ENCODE measurements around the gene INCA1. TPM values are rescaled to one million over a fixed set of nuclear protein-coding genes. Genes with fewer than 3 reads are reported as not detected.
A peak's percentile ranks its signal among the peaks of the same experiment; 100 is the strongest.

Gene INCA1
- total RNA-seq, 1 experiment from 2014 or later = 1.3 TPM

GRCh38 chr17:4938688-4939545 is 58.4 kb downstream of the INCA1 start:
- Histone ChIP-seq H2BK120ac (ENCODE audit: low read depth, low read length, poor library complexity, severe bottlenecking) (no peak overlapping the region), H3K9ac (ENCODE audit: extremely low read depth, insufficient read length, low read length) (peak overlapping the region; percentile 71), H3K18ac (ENCODE audit: insufficient read length, low read depth, low read length) (no peak overlapping the region), H3K4me2 (ENCODE audit: insufficient read depth, insufficient read length, low read length) (peak overlapping the region; percentile 80), H3K27me3 (ENCODE audit: insufficient read depth, low read length) (no peaks in the 10 kb centered on the region), H2AFZ (ENCODE audit: low read length) (no peak overlapping the region), H2BK20ac (ENCODE audit: low read depth, low read length, poor library complexity, severe bottlenecking) (no peak overlapping the region), H2AK5ac (ENCODE audit: insufficient read length, low read length) (no peak overlapping the region), H3K23ac (ENCODE audit: insufficient read length, low read depth, low read length) (no peak overlapping the region), H2BK15ac (ENCODE audit: low read depth, low read length) (no peak overlapping the region), H3K4me1 (ENCODE audit: insufficient read depth, low read length) (no peaks in the 10 kb centered on the region), H3T11ph (ENCODE audit: low read length) (no peak overlapping the region), H2BK12ac (ENCODE audit: insufficient read length, low read depth, low read length) (no peak overlapping the region), H3K79me1 (ENCODE audit: insufficient read depth, low read depth, low read length, poor library complexity, severe bottlenecking) (peaks cover 5% of the 10 kb centered on the region), H2BK5ac (ENCODE audit: insufficient read length, low read length) (no peak overlapping the region), H4K20me1 (ENCODE audit: control insufficient read depth, insufficient read depth, insufficient read length) (peaks cover 7% of the 10 kb centered on the region), H3K14ac (ENCODE audit: insufficient read depth, low read length) (peak overlapping the region; percentile 91), H3K4ac (ENCODE audit: low read depth, low read length) (no peak overlapping the region), H4K5ac (ENCODE audit: insufficient read length, low read depth, low read length) (no peak overlapping the region), H3K79me2 (ENCODE audit: insufficient read depth, low read length) (peaks cover 6% of the 10 kb centered on the region; the same call in 1 of the 2 replicates), H4K91ac (ENCODE audit: insufficient read length, low read depth, low read length) (no peak overlapping the region), H3K56ac (ENCODE audit: insufficient read length, low read depth, low read length) (no peak overlapping the region), H4K8ac (replicated peaks; ENCODE audit: insufficient read length, low read depth, low read length) (no peak overlapping the region), H3K9me3 (ENCODE audit: control insufficient read depth, low read depth, low read length) (no peaks in the 10 kb centered on the region), H3K27ac (ENCODE audit: insufficient read length, low read depth, low read length) (peak overlapping the region; percentile 81), H3K23me2 (ENCODE audit: insufficient read length, low read depth, low read length, poor library complexity, severe bottlenecking) (peaks cover 17% of the 10 kb centered on the region)
- Mint-ChIP-seq H3K27me3 (ENCODE audit: low read depth) (peaks cover 1% of the 10 kb centered on the region), H3K9me3 (no peaks in the 10 kb centered on the region; a peak in 1 of 5 replicates), H3K36me3 (ENCODE audit: insufficient read depth in 1 of 3, low read depth in 3 of 3) (peaks cover 27 to 65% (median 48%) of the 10 kb centered on the region in 3 experiments), H3K4me3 (peak overlapping the region; percentile 95 to 98), H3K27ac (peak overlapping the region; percentile 91 to 100 (median 97)), H3K4me1 (peaks cover 25 to 35% of the 10 kb centered on the region in 2 experiments)
- peak; percentile 28 for DNase-seq
- no CpG with 5 or more reads among the region's 19 CpGs for WGBS (ENCODE audit: extremely low coverage, insufficient read length, low lambda C conversion rate)
- no peak for TF ChIP-seq CTCF (conservative IDR thresholded peaks at IDR 0.05)

Small RNA genes within 50 kb of the gene (microRNA-seq; reads per million reads assigned to microRNA genes)
- gene MIR6864 (ENCODE audit: borderline microRNAs expressed) (not detected), gene MIR6865 (ENCODE audit: borderline microRNAs expressed) (not detected)

Other genes with a start within 250 kb of the INCA1 start
- not detected in 2 replicates for gene TM4SF5, start 225.6 kb downstream of the INCA1 start, total RNA-seq (2021)
- gene VMO1, start 211.2 kb downstream of the INCA1 start, total RNA-seq (2021) = 0.31 TPM in 1 of 2 replicates, not detected in the other
- not detected in 2 replicates for gene GLTPD2, start 208.6 kb downstream of the INCA1 start, total RNA-seq (2021)
- gene PSMB6, start 201.4 kb downstream of the INCA1 start, total RNA-seq (2021) = 244 and 247 TPM in 2 replicates
- gene PLD2, start 190.4 kb downstream of the INCA1 start, total RNA-seq (2021) = 63.3 and 66.6 TPM in 2 replicates
- 64.3 and 68.8 TPM in 2 replicates for gene MINK1, start 164.2 kb downstream of the INCA1 start, total RNA-seq (2021)
- gene C17orf107, start 98.0 kb downstream of the INCA1 start, total RNA-seq (2021) = 4.0 and 4.4 TPM in 2 replicates
- 0.31 and 0.61 TPM in 2 replicates for gene CHRNE, start 94.4 kb downstream of the INCA1 start, total RNA-seq (2021)
- not detected in 2 replicates for gene GP1BA, start 65.2 kb downstream of the INCA1 start, total RNA-seq (2021)
- 74.9 and 80.6 TPM in 2 replicates for gene SLC25A11, start 57.5 kb downstream of the INCA1 start, total RNA-seq (2021)
- 134 and 135 TPM in 2 replicates for gene RNF167, start 57.3 kb downstream of the INCA1 start, total RNA-seq (2021)
- gene PFN1, start 49.0 kb downstream of the INCA1 start, total RNA-seq (2021) = 1,149 and 1,217 TPM in 2 replicates
- 20.7 and 25.4 TPM in 2 replicates for gene ENO3, start 46.4 kb downstream of the INCA1 start, total RNA-seq (2021)
- 102 and 105 TPM in 2 replicates for gene SPAG7, start 29.7 kb downstream of the INCA1 start, total RNA-seq (2021)
- 13.7 and 15.6 TPM in 2 replicates for gene CAMTA2, start 9.8 kb downstream of the INCA1 start, total RNA-seq (2021)
- 85.6 and 87.3 TPM in 2 replicates for gene KIF1C, start 428 bp upstream of the INCA1 start, total RNA-seq (2021)
- gene SLC52A1, start 37.9 kb upstream of the INCA1 start, total RNA-seq (2021) = 0.15 and 0.17 TPM in 2 replicates
- gene ZFP3, start 80.9 kb upstream of the INCA1 start, total RNA-seq (2021) = 0.11 and 0.18 TPM in 2 replicates
- gene ZNF232, start 114.4 kb upstream of the INCA1 start, total RNA-seq (2021) = 44.7 and 46.4 TPM in 2 replicates
- gene USP6, start 118.5 kb upstream of the INCA1 start, total RNA-seq (2021) = 0.17 and 0.18 TPM in 2 replicates
- 11.3 and 12.5 TPM in 2 replicates for gene ZNF594, start 194.3 kb upstream of the INCA1 start, total RNA-seq (2021)
- gene SCIMP, start 237.3 kb upstream of the INCA1 start, total RNA-seq (2021) = not detected in 2 replicates

Data from H9 (cell line).